ENCODE data around the gene NXT1.

The NXT1 gene

GRCh38 chr20:23336476-23336875 lies 14.1 kb upstream of the NXT1 start:
- DNase-seq (ENCODE audit: low read depth): no peak
- no peak for TF ChIP-seq CTCF (IDR thresholded peaks at IDR 0.05; ENCODE audit: low read depth, low read length, missing control alignments)

GRCh38 chr20:23337312-23337711 lies 13.3 kb upstream of the NXT1 start:
- DNase-seq (ENCODE audit: low read depth): no peak
- no peak overlapping the region for H3K4me3 ChIP-seq (ENCODE audit: low read depth, low read length)
- no peak for TF ChIP-seq CTCF (IDR thresholded peaks at IDR 0.05; ENCODE audit: low read depth, low read length, missing control alignments)

More at GRCh38 chr20:23336476-23336875, 14.1 kb upstream of the NXT1 start:
- H3K4me3 ChIP-seq (ENCODE audit: low read depth, low read length): no peak overlapping the region

- no peak for TF ChIP-seq CTCF (IDR thresholded peaks at IDR 0.05; ENCODE audit: low read depth, low read length, missing control alignments)
- no peak overlapping the region for H3K4me3 ChIP-seq (ENCODE audit: low read depth, low read length)
- no peak for DNase-seq (ENCODE audit: low read depth)
Observed at GRCh38 chr20:23339986-23340385, 10.6 kb upstream of the NXT1 start.

GRCh38 chr20:23340524-23340923 lies 10.1 kb upstream of the NXT1 start:
- no peak for DNase-seq (ENCODE audit: low read depth)
- no peak overlapping the region for H3K4me3 ChIP-seq (ENCODE audit: low read depth, low read length)
- peak; percentile 42 for TF ChIP-seq CTCF (IDR thresholded peaks at IDR 0.05; ENCODE audit: low read depth, low read length, missing control alignments)

- DNase-seq (ENCODE audit: low read depth): no peak
- TF ChIP-seq CTCF (IDR thresholded peaks at IDR 0.05; ENCODE audit: low read depth, low read length, missing control alignments): no peak
- no peak overlapping the region for H3K4me3 ChIP-seq (ENCODE audit: low read depth, low read length)
Observed at GRCh38 chr20:23341073-23341472, 9.5 kb upstream of the NXT1 start.

GRCh38 chr20:23343590-23343989 lies 7.0 kb upstream of the NXT1 start:
- H3K4me3 ChIP-seq (ENCODE audit: low read depth, low read length): no peak overlapping the region
- no peak for DNase-seq (ENCODE audit: low read depth)
- no peak for TF ChIP-seq CTCF (IDR thresholded peaks at IDR 0.05; ENCODE audit: low read depth, low read length, missing control alignments)

- no peak for TF ChIP-seq CTCF (IDR thresholded peaks at IDR 0.05; ENCODE audit: low read depth, low read length, missing control alignments)
- no peak overlapping the region for H3K4me3 ChIP-seq (ENCODE audit: low read depth, low read length)
- DNase-seq (ENCODE audit: low read depth): no peak
Observed at GRCh38 chr20:23344336-23344735, 6.3 kb upstream of the NXT1 start.

Data from GM12864 (cell line).